ENCODE measurements around the gene CTAGE4.

DNA sequence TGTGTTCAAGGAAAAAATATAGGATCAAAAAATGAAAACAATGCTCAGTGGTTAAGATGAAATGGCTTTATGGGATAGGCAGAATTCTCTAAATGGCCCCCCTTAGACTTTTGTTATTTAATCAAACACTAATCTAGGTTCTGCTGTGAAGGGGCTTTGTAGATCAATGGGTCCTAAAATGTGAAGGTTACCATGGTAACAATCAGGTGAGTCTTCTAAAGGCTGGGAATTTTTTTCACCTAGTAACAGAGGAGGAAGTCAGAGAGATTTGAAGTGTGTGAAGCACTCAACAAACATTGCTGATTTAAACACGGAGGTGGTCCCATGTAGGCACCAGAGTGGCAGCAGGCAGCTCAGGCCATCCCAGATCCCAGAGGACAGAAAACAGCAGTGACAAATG lies 49.1 kb upstream of the CTAGE4 start:
- TF ChIP-seq, protein P1, sequence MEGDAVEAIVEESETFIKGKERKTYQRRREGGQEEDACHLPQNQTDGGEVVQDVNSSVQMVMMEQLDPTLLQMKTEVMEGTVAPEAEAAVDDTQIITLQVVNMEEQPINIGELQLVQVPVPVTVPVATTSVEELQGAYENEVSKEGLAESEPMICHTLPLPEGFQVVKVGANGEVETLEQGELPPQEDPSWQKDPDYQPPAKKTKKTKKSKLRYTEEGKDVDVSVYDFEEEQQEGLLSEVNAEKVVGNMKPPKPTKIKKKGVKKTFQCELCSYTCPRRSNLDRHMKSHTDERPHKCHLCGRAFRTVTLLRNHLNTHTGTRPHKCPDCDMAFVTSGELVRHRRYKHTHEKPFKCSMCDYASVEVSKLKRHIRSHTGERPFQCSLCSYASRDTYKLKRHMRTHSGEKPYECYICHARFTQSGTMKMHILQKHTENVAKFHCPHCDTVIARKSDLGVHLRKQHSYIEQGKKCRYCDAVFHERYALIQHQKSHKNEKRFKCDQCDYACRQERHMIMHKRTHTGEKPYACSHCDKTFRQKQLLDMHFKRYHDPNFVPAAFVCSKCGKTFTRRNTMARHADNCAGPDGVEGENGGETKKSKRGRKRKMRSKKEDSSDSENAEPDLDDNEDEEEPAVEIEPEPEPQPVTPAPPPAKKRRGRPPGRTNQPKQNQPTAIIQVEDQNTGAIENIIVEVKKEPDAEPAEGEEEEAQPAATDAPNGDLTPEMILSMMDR (IDR thresholded peaks at IDR 0.05), result no peak
- TF ChIP-seq EZH2 (IDR thresholded peaks at IDR 0.05), result no peak
- TF ChIP-seq EZH2phosphoT487 (IDR thresholded peaks at IDR 0.05), result no peak
